Measurements from ENCODE around the gene PLEKHM3. TPM values are rescaled to one million over a fixed set of nuclear protein-coding genes. Genes with fewer than 3 reads are reported as not detected.

Gene PLEKHM3
- total and polyA plus RNA-seq, 2 of the 13 experiments (the other 11 are each of a cell fraction or from before 2014, with no cell fraction given), result 4.5 to 4.7 TPM

DNA sequence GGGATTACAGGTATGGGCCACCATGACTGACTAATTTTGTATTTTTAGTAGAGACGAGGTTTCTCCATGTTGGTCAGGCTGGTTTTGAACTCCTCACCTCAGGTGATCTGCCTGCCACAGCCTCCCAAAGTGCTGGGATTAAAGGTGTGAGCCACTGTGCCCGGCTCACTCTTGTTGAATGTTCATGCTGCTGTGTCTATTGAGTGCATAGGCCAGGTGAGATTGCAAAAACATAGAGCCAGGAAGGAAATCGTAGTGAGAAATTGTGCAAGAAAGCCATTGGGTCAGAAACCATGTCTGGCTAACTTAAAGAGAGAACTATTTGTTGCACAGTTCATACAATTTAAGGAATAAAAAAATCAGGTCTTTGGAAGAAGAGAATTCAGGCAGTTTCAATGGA lies 210.1 kb downstream of the PLEKHM3 start:
- no peak for ATAC-seq
- POLR2A ChIA-PET, result interaction anchor here (1.4 to 14.0 kb wide), 5 partner anchors 13 to 67 kb away, joined by 3 to 288 read pairs (median 23); partner anchors contain the start of gene FZD5
- no peak for TF ChIP-seq ZNF703 (CRISPR knock-in tag; IDR thresholded peaks at IDR 0.05; ENCODE audit: borderline replicate concordance)
- no peak for TF ChIP-seq ZNF333 (CRISPR knock-in tag; IDR thresholded peaks at IDR 0.05; ENCODE audit: borderline replicate concordance)
- no peak for TF ChIP-seq NFE2L1 (CRISPR knock-in tag; IDR thresholded peaks at IDR 0.05; ENCODE audit: borderline replicate concordance)
- 0 out of 2 replicates have a peak, but pooled peaks have one; percentile 19 for TF ChIP-seq DPF2 (CRISPR knock-in tag; IDR thresholded peaks at IDR 0.05; ENCODE audit: borderline replicate concordance, low read depth)
- TF ChIP-seq, protein P1, sequence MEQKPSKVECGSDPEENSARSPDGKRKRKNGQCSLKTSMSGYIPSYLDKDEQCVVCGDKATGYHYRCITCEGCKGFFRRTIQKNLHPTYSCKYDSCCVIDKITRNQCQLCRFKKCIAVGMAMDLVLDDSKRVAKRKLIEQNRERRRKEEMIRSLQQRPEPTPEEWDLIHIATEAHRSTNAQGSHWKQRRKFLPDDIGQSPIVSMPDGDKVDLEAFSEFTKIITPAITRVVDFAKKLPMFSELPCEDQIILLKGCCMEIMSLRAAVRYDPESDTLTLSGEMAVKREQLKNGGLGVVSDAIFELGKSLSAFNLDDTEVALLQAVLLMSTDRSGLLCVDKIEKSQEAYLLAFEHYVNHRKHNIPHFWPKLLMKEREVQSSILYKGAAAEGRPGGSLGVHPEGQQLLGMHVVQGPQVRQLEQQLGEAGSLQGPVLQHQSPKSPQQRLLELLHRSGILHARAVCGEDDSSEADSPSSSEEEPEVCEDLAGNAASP (CRISPR knock-in tag; IDR thresholded peaks at IDR 0.05; ENCODE audit: borderline replicate concordance), result no peak
- TF ChIP-seq JARID2 (CRISPR knock-in tag; IDR thresholded peaks at IDR 0.05; ENCODE audit: insufficient replicate concordance), result no peak
- TF ChIP-seq, protein P2, sequence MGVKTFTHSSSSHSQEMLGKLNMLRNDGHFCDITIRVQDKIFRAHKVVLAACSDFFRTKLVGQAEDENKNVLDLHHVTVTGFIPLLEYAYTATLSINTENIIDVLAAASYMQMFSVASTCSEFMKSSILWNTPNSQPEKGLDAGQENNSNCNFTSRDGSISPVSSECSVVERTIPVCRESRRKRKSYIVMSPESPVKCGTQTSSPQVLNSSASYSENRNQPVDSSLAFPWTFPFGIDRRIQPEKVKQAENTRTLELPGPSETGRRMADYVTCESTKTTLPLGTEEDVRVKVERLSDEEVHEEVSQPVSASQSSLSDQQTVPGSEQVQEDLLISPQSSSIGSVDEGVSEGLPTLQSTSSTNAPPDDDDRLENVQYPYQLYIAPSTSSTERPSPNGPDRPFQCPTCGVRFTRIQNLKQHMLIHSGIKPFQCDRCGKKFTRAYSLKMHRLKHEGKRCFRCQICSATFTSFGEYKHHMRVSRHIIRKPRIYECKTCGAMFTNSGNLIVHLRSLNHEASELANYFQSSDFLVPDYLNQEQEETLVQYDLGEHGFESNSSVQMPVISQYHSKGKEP (CRISPR knock-in tag; IDR thresholded peaks at IDR 0.05), result no peak
- no peak for TF ChIP-seq ZBTB26 (CRISPR knock-in tag; IDR thresholded peaks at IDR 0.05; ENCODE audit: borderline replicate concordance)
- TF ChIP-seq SALL1 (CRISPR knock-in tag; IDR thresholded peaks at IDR 0.05), result peak; percentile 66
- no peak for TF ChIP-seq ZNF567 (CRISPR knock-in tag; IDR thresholded peaks at IDR 0.05; ENCODE audit: borderline replicate concordance)
- no peak for TF ChIP-seq ZNF788 (CRISPR knock-in tag; IDR thresholded peaks at IDR 0.05; ENCODE audit: borderline replicate concordance)
- no peak for TF ChIP-seq ZNF782 (CRISPR knock-in tag; IDR thresholded peaks at IDR 0.05; ENCODE audit: borderline replicate concordance)
- no peak for TF ChIP-seq SAFB2 (CRISPR knock-in tag; IDR thresholded peaks at IDR 0.05; ENCODE audit: borderline replicate concordance, low read depth)
- no peak for TF ChIP-seq ZNF207 (IDR thresholded peaks at IDR 0.05; ENCODE audit: borderline replicate concordance)
- TF ChIP-seq KDM1A (CRISPR knock-in tag; IDR thresholded peaks at IDR 0.05), result no peak
- no peak for TF ChIP-seq ZNF839 (CRISPR knock-in tag; IDR thresholded peaks at IDR 0.05; ENCODE audit: borderline replicate concordance)
- TF ChIP-seq HMG20B (CRISPR knock-in tag; conservative IDR thresholded peaks at IDR 0.05), result no peak
- peak; percentile 95 for TF ChIP-seq CEBPG (CRISPR knock-in tag; IDR thresholded peaks at IDR 0.05)
- TF ChIP-seq GATAD1 (CRISPR knock-in tag; IDR thresholded peaks at IDR 0.05), result no peak
- TF ChIP-seq ARHGAP35 (CRISPR knock-in tag; IDR thresholded peaks at IDR 0.05; ENCODE audit: borderline replicate concordance), result no peak

More for the DNA sequence above, 210.1 kb downstream of the PLEKHM3 start:
- Histone ChIP-seq H3K4me2 (ENCODE audit: low read depth, low read length) (no peak overlapping the region), H3K36me3 (replicated peaks in 1 of 2; ENCODE audit: control insufficient read depth in 1 of 2, insufficient read depth in 2 of 2, low read length in 2 of 2) (no peaks in the 10 kb centered on the region), H3K4me1 (ENCODE audit: insufficient read depth, low read length) (peaks cover 100% of the 10 kb centered on the region), H3K27ac (ENCODE audit: extremely low read length, insufficient read depth, low read length) (peak overlapping the region; percentile 19), H3K79me2 (ENCODE audit: insufficient read depth, low read length) (no peaks in the 10 kb centered on the region), H3K9me3 (ENCODE audit: low read length) (no peaks in the 10 kb centered on the region), H4K20me1 (ENCODE audit: insufficient read depth, low read length) (no peaks in the 10 kb centered on the region), H3K27me3 (ENCODE audit: control insufficient read depth in 1 of 2, insufficient read depth in 2 of 2, low read length in 2 of 2) (no peaks in the 10 kb centered on the region), H2AFZ (ENCODE audit: low read length) (no peak overlapping the region), H3K9ac (ENCODE audit: insufficient read depth, low read depth, low read length) (no peak overlapping the region), H3K4me3 (replicated peaks in 1 of 3; ENCODE audit: insufficient read depth in 1 of 3, low read depth in 2 of 3, low read length in 3 of 3) (no peak overlapping the region)
- CTCF ChIA-PET (ENCODE audit: low intra/inter-chr PET ratio, low total read pairs), result no interaction called here
- intact Hi-C loops (cut with micrococcal nuclease; ENCODE audit: unreplicated experiment), result loop anchor here (2.0 kb wide), 1 partner anchor 14 kb away; no protein-coding TSS in a partner anchor
- in situ Hi-C loops (cut with HindIII; ENCODE audit: extremely low pct_ligation_motif_present, low pct_unique_long_range_greater_than_20kb), result no loop called here
- no TSS peak for BruUV-seq (replicated peaks)
- FAIRE-seq (peak; percentile 43), DNase-seq (ENCODE audit: low spot score) (peak; percentile 73)
- 39% methylated on average over 3 of the region's 3 CpGs for WGBS (ENCODE audit: low lambda C conversion rate)

Measured in HepG2 (cell line).